ENCODE results near the gene TMTC3.
A peak's percentile ranks its signal among the peaks of the same experiment; 100 is the strongest.

- TF ChIP-seq CTCF (IDR thresholded peaks at IDR 0.05) (peak in 1 of 2 donors; percentile 15), POLR2A (IDR thresholded peaks at IDR 0.05) (no peak), POLR2AphosphoS5 (IDR thresholded peaks at IDR 0.05) (no peak)
Measured at GRCh38 chr12:88153959-88154358, 11.9 kb downstream of the TMTC3 start.

All from suprapubic skin (tissue), 4 donors.